HG03280 (cell line): ENCODE measurements around the gene SPRR2E.
"Not testable (repeated sequence)": the region's sequence is repeated elsewhere in the genome, so short reads cannot be mapped to it uniquely, and the experiment has no call there.

Source experiments
- ATAC-seq: cut with Tn5 transposase; IDR thresholded peaks from one replicate; pipeline ENCODE4 v1.9.1; 2021; ENCODE audit warnings: mild to moderate bottlenecking, moderate library complexity; ENCODE audit not compliant: unreplicated experiment

The SPRR2E gene

DNA sequence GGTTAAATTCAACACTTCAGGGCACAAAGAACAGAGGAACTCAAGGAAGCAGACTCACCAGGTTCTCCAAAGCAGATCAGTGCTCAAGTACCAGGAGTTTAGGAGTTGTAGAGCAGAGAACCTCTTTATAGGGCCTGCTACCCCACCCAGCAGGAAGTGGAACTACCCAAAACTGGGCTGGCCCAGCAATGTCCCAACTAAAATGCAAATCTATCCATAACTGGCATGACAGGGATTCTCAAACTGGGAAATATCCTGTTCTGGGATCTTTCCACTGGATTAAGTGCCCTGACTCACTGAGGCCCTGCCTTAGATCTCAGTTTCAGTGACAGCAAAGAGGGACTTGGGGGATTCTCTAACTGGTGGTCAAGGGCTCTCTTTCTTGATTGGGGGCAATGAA lies at the start of gene SPRR2E:
TSS of gene SPRR2E (minus strand) at position 101 of the 400 bp plus-strand sequence. CDS start 775 bp downstream, outside the sequence.
- no peak for ATAC-seq

DNA sequence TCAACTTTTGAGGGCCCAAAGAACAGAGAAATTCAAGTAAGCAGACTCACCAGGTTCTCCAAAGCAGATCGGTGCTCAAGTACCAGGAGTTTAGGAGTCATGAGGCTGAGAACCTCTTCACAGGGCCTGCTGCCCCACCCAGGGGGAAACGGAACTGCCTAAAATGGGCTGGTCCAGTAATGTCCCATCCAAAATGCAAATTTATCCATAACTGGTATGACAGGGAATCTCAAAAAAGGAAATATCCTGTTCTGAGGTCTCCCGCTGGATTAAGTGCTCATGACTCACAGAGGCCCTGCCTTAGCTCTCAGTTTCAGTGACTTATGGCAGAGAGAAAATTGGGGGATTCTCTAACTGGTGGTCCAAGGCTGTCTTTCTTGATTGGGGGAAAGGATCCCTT lies 47.1 kb upstream of the SPRR2E start:
- ATAC-seq, result no peak

GRCh38 chr1:153140484-153140883 lies 46.2 kb upstream of the SPRR2E start:
- ATAC-seq, result no peak

- no peak for ATAC-seq
These were observed 39.4 kb upstream of the SPRR2E start for GRCh38 chr1:153133743-153134142.

GRCh38 chr1:153133267-153133666 lies 38.9 kb upstream of the SPRR2E start:
- no peak for ATAC-seq

- not testable (repeated sequence) for ATAC-seq
These were observed 34.4 kb upstream of the SPRR2E start for GRCh38 chr1:153128688-153129087.

DNA sequence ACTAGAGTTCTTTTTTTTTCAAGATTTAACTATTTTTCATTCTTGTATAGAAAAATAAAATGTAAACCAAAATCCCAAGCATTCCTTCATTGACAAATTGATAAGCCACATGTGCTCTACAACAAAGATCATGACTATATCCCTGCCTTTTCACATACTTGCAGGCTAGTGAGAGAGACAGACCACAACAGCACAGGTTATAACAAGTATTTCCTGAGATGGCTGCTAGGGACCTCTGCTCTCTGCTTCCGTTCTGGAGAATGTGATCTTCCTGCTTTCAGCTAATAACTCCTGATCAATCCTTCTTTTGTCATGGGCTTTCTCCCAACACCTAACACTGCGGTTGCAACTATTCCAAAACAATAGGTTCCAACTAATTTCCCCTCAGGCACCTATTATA lies 33.0 kb upstream of the SPRR2E start:
- ATAC-seq, result no peak

DNA sequence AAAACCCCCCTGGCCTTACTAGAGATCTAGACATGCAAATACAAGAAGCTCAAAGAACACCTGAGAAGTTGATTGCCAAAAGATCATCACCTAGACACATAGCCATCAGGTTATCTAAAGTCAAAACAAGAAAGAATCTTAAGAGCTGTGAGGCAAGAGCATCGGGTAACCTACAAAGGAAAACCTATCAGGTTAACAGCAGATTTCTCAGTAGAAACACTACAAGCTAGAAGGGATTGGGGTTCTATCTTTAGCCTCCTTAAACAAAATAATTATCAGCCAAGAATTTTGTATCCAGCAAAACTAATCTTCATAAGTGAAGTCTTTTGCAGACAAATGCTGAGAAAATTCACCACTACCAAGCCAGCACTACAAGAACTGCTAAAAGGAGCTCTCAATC lies 31.2 kb upstream of the SPRR2E start:
- no peak for ATAC-seq

DNA sequence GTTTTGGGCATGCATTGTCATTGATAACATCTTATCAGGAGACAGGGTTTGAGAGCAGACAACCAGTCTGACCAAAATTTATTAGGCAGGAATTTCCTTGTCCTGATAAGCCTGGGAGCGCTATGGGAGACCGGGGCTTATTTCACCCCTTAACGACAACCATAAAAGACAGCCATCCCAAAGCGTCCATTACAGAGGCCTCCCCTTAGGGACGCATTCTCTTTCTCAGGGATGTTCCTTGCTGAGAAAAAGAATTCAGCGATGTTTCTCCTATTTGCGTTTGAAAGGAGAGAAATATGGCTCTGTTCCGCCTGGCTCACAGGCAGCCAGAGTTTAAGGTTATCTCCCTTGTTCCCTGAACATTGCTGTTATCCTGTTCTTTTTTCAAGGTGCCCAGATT lies 29.5 kb upstream of the SPRR2E start:
- not testable (repeated sequence) for ATAC-seq

- ATAC-seq, result no peak
These were observed 28.6 kb upstream of the SPRR2E start for GRCh38 chr1:153122831-153123421.

DNA sequence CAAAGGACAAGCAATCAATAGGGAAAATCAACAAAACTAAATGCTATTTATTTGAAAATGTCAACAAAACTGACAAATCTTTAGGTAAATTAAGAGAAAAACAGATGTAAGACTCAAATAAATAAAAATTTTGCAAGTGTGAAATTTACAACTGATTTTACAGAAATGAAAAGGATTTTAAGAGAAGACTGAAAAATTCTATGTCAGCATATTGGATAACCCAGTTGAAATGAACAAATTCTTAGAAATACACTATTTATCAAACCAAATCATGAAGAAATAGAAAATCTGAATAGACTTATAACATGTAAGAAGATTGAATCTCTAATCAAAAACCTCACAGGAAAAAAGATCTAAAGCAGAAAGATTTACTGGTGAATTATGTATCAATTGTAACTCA lies 26.6 kb upstream of the SPRR2E start:
- ATAC-seq, result no peak

- ATAC-seq, result no peak
These were observed 25.2 kb upstream of the SPRR2E start for GRCh38 chr1:153119491-153119971.

DNA sequence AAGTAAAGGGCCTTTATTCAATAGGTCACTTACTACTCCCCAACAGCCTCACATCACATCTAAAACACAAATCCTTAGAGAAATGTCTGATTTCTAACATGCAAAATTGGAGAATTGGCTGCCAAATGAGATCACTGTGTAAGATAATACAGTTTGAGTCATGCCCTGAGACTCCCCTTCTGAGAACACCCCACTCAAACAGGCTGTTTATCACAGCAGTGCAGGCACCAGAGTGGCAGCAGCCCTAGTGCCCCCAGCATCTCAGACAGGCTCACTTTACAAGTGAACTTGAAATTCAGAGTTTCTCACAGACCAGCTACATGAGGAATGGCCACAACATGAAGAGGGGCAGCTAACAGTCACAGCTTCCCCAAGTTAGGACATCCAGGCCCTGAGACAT lies 20.9 kb upstream of the SPRR2E start:
- ATAC-seq, result not testable (repeated sequence)

DNA sequence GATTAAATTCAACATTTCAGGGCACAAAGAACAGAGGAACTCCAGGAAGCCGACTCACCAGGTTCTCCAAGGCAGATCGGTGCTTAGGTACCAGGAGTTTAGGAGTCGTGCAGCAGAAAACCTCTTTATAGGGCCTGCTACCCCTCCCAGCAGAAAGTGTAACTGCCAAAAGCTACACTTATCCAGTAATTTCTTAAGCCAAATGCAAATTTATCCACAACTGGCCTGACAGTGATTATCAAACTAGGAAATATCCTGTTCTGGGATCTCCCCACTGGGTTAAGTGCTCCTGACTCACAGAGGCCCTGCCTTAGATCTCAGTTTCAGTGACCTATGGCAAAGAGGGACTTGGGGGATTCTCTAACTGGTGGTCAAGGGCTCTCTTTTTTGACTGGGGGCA lies 19.1 kb upstream of the SPRR2E start, which contains the start of gene SPRR2F:
TSS of gene SPRR2F (minus strand) at position 101 of the 400 bp plus-strand sequence. CDS start 783 bp downstream, outside the sequence.
- no peak for ATAC-seq

DNA sequence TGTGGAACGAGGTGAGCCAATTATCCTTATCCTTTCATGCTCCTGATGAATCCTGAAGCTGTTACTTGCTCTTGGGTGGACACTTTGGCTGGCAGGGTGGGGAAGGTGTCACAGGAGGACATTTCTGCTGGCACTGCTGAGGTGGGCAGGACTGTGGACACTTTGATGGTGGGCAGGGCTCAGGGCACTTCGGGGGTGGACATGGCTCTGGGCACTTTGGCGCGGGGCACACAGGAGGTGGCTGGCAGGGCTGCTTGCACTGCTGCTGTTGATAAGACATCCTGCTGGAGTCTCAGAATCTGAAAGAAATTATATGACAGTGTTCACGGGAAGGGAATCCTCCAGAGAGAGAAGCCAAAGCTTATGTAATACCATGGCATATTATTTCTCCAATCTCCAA lies 18.1 kb upstream of the SPRR2E start:
- not testable (repeated sequence) for ATAC-seq

DNA sequence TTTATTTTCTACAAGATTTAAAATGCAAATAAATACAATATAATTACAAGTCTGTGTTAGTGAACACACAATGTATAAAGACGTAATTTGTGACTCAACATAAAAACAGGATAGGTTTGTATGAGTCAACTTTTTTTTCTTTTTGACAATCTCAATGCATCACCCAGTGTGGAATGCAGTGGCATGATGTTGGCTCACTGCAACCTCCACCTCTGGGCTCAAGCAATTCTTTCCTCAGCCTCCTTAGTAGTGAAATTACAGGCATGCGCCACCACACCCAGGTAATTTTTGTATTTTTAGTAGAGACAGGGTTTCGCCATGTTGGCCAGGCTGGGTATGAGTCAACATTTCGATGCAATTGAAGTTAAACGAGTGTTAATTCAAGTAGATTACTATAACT lies 5.9 kb upstream of the SPRR2E start:
- no peak for ATAC-seq

DNA sequence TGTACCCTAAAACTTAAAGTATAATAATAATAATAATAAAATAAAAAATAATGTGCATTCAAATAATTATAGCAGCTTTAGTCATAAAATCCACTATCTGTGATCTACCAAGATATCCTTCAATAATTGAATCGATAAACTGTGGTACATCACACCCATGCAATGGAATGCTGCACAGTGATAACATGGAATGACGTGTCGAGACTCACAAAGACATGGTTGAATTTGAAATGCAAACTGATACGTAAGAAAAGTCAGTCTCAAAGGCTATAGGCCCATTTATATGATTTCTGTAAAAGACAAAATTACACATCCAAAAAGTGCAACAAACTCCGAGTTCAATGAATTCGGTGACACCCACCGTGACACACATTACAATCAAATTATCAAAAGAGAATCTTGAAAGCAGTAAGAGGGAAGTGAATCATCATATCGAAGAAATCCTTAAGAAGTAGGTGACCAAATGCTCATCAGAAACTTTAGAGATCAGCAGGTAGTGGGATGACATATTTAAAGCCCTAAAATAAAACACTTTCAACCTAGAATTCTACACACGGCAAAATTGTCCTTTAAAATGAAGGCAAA lies 5.2 kb upstream of the SPRR2E start:
- no peak for ATAC-seq

- no peak for ATAC-seq
These were observed 1.4 kb upstream of the SPRR2E start for GRCh38 chr1:153095764-153096163.

GRCh38 chr1:153087652-153088051 lies 6.7 kb downstream of the SPRR2E start:
- ATAC-seq, result no peak

GRCh38 chr1:153081736-153082135 lies 12.6 kb downstream of the SPRR2E start:
- no peak for ATAC-seq

- no peak for ATAC-seq
These were observed 21.3 kb downstream of the SPRR2E start for GRCh38 chr1:153072806-153073726.

DNA sequence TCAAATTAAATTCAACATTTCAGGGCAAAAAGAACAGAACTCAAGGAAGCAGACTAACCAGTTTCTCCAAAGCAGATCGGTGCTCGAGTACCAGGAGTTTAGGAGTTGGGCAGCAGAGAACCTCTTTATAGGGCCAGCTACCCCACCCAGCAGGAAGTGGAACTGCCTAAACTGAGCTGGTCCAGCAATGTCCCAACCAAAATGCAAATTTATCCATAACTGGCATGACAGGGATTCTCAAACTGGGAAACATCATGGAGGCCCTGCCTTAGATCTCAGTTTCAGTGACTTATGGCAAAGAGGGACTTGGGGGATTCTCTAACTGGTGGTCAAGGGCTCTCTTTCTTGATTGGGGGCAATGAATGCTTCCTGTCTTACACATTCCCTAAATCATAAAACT lies 22.8 kb downstream of the SPRR2E start, which contains the start of gene SPRR2B:
TSS of gene SPRR2B (minus strand) at position 101 of the 400 bp plus-strand sequence. CDS start 772 bp downstream, outside the sequence.
- ATAC-seq, result no peak
